CD4-positive, alpha-beta T cell treated with Interleukin-4 for 4 hours (primary cell): ENCODE measurements around the gene SMURF1.

Source experiments
- DNase-seq: peaks from one replicate; pipeline ENCODE4 v3.0.0-alpha.2; 2020

Gene SMURF1

DNA sequence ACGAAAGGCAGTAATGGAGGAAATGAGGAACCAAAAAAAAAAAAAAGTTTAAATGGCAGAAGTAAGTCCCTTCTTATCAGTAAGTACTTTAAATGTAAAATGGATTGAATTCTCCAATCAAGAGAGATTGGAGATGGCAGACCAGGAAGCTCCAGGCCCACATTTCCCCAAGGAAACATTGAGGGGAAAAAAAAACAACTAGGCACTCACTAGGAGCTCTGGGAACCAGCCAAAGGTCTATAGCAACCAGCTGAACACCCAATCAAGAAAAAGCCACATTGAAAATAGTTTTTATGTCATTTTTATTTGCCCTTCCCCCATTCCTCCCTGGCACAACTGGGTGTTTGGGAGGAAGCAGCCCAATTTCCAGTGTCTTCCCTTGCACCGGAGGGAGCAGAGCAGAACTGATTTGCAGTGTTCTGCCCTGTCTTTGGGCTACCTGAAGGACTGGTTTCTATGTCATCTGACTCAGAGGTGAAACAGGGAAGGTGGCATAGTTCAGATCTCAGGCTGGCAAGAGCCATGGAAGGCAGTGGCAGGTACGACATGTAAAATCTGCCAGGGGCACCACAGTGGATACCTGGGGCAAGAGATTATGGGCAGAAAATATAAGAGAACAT is 121.9 kb downstream of the SMURF1 start:
- DNase-seq: no peak

DNA sequence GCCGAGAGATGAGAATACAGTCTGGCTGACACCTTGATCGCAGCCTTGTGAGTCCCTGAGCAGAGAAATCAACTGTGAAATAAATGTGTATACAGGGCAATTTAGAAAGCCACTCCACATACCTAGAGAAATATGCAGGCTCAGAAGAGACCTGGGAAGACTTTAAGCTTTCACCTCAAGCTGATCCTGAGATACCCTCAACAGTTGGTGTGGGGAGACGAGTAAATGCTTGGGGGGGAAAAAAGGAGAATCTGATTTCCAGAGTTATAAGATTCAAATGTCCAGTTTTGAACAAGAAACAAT is 123.5 kb downstream of the SMURF1 start:
- DNase-seq: no peak

GRCh38 chr7:99019523-99020412 is 124.1 kb downstream of the SMURF1 start:
- no peak for DNase-seq

DNA sequence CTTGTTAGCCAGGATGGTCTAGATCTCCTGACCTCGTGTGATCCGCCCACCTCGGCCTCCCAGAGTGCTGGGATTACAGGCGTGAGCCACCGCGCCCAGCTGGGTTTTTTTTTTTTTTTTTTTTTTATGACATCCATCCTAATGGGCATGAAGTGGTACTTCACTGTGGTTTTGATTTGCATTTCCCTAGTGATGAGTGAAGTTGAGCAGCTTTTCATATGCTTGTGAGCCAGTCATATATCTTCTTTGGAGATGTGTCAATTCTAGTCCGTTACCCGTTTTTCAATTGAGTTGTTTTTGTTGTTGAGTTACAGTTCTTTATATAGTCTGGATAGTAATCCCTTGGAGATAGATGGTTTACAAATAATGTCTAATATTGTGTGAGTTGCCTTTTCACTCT is 127.7 kb downstream of the SMURF1 start:
- no peak for DNase-seq

DNA sequence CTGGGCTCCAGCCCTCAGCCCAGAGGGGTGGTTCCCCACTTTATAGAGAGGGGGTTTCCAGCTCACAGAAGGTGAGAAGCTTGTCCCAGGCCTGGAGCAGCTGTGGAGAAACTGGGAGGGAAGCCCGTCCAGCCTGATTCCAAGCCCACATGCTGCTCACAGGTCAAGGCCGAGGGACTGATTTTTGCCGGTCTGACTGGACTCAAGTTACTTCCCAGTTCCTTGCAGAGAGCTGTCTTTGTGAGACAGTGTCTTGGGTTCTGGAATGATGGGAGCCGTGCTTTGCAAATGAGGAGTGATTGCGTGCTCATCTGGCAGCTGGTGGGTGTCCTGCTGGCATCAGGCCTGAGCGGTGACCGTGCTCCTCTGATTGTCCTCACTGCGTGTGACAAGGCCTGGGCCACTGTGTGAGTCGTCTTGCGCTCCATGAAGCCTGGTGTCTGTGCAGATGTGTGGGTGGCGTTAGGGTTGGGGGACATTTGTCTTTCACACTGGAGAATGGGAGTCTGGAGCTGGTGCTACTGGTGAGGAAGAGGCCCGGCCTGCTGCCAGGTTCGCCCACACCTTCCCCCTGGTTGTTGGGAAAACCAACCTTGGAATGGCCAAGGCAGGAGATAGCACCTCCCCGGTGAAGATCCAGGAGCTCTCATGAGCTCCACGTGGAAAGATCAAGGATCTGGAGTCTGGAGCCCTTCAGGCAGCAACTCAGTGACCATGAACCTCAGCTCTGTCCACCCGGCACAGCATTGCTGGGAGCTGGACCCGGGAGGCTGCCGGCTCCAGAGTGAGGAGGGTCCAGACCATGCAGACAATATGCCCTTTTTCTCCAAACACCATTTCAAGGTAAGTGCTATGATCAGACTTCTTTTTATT is 129.6 kb downstream of the SMURF1 start:
- DNase-seq: no peak

DNA sequence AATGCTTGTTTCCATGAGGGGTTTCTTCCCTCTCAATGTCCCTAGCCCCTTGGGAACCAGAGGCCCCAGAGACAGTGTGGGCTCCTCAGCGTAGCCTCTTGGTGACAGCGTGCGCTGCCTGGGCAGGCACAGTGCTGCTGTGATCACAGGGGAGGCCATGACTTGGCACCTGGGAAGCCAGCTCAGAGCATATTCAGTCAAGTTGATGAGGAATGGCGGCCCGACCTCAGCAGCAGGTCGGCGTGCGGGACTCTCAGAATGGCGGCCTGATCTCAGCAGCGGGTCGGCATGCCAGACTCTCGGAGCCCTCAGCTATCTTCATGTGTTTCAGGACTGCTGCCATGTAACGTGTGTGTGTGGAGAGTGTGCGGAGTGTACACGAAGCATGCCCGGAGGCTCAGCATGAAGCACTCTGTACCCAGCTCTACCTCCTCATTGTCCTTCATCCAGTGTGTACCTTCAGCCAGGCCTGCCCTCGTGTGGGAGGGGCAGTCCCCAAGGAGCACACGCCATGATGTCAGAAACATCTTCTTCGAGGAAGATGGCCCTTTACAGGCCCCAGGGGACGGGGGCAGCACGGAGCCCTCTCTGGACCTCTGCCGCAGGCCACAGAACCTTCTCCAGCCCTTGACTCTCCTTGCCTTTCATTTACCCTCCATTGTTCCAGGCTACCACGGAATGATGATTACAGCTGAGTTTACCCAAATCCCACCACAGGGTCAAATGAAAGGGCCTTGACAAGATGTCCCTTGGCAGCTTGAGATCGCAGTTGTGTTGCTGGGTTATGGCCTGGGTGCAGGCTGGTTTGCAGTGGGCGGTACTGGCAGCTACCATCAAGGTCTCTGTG is 130.4 kb downstream of the SMURF1 start:
- DNase-seq: no peak

DNA sequence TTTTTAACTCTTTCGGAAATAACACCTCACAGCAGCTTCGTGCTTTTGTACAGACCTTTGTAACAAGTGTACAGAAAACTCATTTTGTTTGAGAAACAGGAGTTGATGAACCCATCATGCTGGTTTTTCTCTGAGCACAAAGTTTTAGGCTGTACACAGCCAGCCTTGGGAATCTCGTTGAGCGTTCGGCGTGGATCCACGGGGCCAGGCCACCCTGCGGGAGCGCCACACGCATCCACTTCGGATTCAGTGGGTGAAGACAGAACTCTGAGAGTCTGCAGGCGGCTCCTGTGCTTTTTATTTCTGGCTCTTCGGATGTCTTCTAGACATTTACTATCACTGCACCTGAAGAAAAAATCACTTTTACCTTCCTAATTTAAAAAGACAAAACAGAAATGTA is 131.2 kb downstream of the SMURF1 start:
- DNase-seq: no peak

- DNase-seq: no peak
Measured at GRCh38 chr7:99011706-99012404, 132.1 kb downstream of the SMURF1 start.

DNA sequence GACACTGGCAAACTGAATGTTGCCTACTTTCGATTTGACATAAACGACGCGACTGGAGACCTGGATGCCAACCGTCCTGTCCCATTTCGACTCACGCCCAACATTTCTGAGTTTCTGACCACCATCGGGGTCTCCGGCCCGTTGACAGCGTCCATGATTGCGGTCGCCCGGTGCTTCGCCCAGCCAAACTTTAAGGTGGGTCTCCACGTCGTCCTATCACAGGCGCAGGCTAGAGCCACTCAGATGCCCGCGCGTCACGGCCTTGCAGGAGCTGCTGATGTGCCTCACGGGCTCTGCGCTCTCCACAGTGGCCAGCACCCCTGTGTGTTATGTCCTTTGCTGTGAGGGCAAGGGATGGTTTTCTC is 132.6 kb downstream of the SMURF1 start:
- no peak for DNase-seq

- DNase-seq: no peak
Measured at GRCh38 chr7:99010281-99010680, 133.6 kb downstream of the SMURF1 start.

GRCh38 chr7:99008921-99009530 is 134.9 kb downstream of the SMURF1 start:
- no peak for DNase-seq

DNA sequence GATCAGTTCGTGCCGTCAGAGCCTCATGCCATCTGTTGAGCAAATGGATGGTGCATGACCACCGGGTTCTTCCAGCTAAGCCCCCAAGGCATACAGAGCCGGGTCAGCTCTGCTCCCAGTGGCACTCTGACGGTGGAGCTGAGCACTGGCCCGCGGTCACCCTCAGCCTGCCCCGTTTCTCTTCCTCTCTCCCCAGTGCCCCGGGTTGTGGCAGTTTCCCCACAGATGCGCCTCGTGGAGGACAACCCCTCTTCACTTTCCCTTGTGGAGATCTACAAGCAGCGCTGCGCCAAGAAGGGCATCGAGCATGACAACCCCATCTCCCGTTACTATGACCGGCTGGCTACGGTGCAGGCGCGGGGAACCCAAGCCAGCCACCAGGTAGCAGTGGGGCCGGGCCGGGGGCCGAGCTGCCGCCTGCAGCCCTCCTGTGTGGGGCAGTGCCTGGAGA is 135.7 kb downstream of the SMURF1 start:
- no peak for DNase-seq

DNA sequence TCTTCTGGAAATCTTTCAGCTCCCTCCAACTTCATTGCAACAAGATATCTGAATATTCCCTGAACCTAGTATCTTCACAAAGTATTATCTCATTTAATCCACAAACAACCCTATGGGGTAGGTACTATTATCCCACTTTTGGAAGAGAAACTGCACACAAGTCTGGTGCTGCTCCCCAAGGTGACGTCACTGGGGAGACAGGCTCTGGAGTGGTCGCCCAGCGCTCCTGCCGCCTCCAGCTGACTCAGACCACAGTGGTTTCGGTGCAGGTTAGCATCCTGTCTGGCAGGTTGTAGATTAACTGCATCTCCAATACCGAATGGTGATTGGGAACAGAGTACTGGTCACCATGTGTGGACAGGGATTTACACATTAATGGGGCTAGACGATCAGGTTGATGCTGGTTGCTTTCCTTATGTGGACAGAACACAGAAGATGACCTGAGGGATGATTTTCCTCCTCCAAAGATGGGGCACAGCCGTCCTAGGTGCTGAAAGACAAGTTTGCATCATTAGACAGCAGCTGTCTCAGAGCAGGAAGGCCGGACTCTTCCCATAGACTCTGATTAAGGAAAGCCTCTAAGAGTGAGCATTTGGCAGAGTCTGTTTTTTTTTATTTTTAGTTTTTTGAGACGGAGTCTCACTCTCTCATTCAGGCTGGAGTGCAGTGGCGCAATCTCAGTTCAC is 137.0 kb downstream of the SMURF1 start:
- DNase-seq: no peak

- no peak for DNase-seq
Measured at GRCh38 chr7:99005776-99006175, 138.1 kb downstream of the SMURF1 start.

- DNase-seq: no peak
Measured at GRCh38 chr7:99004781-99005500, 139.0 kb downstream of the SMURF1 start.

DNA sequence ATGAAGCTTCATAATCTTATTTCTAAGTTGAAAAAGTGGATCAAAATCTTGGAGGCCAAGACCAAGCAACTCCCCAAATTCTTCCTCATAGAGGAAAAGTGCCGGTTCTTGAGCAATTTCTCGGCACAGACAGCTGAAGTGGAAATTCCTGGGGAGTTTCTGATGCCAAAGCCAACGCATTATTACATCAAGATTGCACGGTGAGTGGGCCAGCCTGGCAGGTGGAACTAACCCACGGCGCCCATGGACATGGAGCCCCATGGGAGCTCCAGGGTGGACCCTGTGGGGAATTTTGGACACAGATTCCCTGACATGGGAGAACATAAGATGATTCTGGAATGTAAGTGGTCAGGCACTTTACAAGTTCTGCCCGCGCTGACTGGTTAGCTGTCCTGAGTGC is 139.7 kb downstream of the SMURF1 start:
- DNase-seq: no peak

GRCh38 chr7:99003419-99003818 is 140.5 kb downstream of the SMURF1 start:
- no peak for DNase-seq

DNA sequence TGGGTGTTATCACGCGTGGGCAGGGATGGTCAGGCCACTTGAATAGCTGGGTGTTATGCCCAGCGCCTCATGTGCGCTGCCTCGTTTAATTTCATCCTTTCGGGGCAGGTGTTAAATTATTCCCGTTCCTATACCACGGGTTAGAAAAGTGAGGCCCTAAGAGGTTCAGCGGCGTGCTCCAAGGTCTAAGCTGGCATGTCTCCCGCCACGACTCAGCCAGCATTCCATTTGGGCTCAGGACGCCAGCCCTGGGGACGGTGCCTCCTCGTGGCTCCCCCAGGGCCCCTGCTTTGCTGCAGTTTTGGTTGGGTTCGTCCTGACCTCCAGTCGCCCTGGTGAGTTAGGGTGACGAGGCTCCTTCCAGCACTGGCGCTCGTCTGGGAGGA is 141.1 kb downstream of the SMURF1 start:
- DNase-seq: no peak

- DNase-seq: no peak
Measured at GRCh38 chr7:99002148-99002826, 141.6 kb downstream of the SMURF1 start.
